Progenitor cell of endocrine pancreas (in vitro differentiated cells): ENCODE results near the gene C11orf21. TPM values are rescaled to one million over a fixed set of nuclear protein-coding genes. Genes with fewer than 3 reads are reported as not detected.

Experiments used
- DNase-seq: peaks from one replicate; pipeline ENCODE4 v3.0.0; 2021; ENCODE audit warnings: low spot score; ENCODE audit not compliant: unreplicated experiment
- H3K27ac Mint-ChIP-seq: 2 replicates; pipeline ENCODE4 v1.8.0; 2021; ENCODE audit warnings: mild to moderate bottlenecking, moderate library complexity, mixed read lengths
- H3K27me3 Mint-ChIP-seq: 2 replicates; pipeline ENCODE4 v1.8.0; 2021; ENCODE audit warnings: mixed read lengths
- H3K36me3 Mint-ChIP-seq: 2 replicates; pipeline ENCODE4 v1.8.0; 2022; ENCODE audit warnings: mixed read lengths; ENCODE audit not compliant: insufficient read depth
- H3K4me1 Mint-ChIP-seq: 2 replicates; pipeline ENCODE4 v1.8.0; 2021; ENCODE audit warnings: low read depth, mixed read lengths
- H3K4me3 Mint-ChIP-seq: 2 replicates; pipeline ENCODE4 v1.8.0; 2021; ENCODE audit warnings: low read depth, mild to moderate bottlenecking, moderate library complexity, mixed read lengths
- H3K9me3 Mint-ChIP-seq: 2 replicates; pipeline ENCODE4 v1.8.0; 2021; ENCODE audit warnings: low read depth, mixed read lengths
- CTCF ChIP-seq: fragments of 200-600 bp; sonication (generic); IDR thresholded peaks from one replicate; pipeline ENCODE4 v1.5.0; 2021; ENCODE audit warnings: antibody characterized with exemption, mild to moderate bottlenecking; ENCODE audit not compliant: unreplicated experiment
- total RNA-seq: library from RNA; stranded (reverse); gene quantifications from 2 replicates; pipeline ENCODE4 v1.2.1, GENCODE V29; 2021

The C11orf21 gene
- total RNA-seq, 1 donor from 2014 or later: 0.69 TPM

DNA sequence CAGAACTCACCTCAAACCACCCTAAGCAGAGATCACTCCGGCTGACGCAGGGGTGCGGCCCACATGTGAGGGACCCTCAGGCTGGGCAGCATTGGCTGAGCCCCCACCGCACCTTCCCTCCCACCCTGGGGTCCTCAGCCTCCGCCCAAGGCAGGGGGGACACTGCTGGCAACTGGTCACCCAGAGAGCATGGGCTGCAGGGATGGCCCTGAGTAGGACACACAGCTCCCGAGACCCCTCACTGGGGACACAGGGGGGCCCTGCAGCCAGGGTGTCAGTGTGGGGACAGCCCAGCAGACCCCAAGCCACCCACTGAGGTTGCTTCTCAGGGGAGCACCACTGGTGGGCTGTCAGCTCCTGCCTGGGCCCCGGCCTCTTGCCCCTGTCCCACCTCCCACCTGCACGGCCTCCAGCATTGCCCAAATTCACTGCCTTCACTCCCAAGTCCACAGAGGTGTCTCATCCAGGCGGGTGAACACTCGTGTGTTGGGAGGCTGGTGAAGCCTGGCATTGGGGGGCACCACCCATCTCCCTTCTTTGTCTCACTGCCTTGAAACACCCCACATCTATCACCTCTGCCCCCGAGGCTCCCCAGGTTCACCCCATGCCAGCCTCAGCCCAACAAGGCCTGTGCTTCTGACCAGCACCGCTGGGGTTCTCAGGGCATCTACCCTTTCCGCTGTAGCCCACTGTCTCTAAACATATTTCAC lies 4.7 kb downstream of the C11orf21 start:
- H3K36me3 Mint-ChIP-seq: no peaks in the 10 kb centered on the region
- no peaks in the 10 kb centered on the region for H3K4me1 Mint-ChIP-seq
- no peak for TF ChIP-seq CTCF
- no peak overlapping the region for H3K4me3 Mint-ChIP-seq
- H3K27me3 Mint-ChIP-seq: peaks cover 45% of the 10 kb centered on the region
- no peaks in the 10 kb centered on the region for H3K9me3 Mint-ChIP-seq
- no peak for DNase-seq
- no peak overlapping the region for H3K27ac Mint-ChIP-seq

GRCh38 chr11:2295971-2296912 lies 5.5 kb downstream of the C11orf21 start:
- Mint-ChIP-seq H3K36me3 (no peaks in the 10 kb centered on the region), H3K27ac (no peak overlapping the region), H3K9me3 (no peaks in the 10 kb centered on the region), H3K27me3 (peaks cover 45% of the 10 kb centered on the region), H3K4me1 (no peaks in the 10 kb centered on the region), H3K4me3 (no peak overlapping the region)
- DNase-seq: no peak
- no peak for TF ChIP-seq CTCF

GRCh38 chr11:2294926-2295290 lies 6.8 kb downstream of the C11orf21 start:
- Mint-ChIP-seq H3K27ac (no peak overlapping the region), H3K9me3 (no peaks in the 10 kb centered on the region), H3K27me3 (peaks cover 50% of the 10 kb centered on the region), H3K4me1 (no peaks in the 10 kb centered on the region), H3K36me3 (no peaks in the 10 kb centered on the region), H3K4me3 (no peak overlapping the region)
- no peak for DNase-seq
- no peak for TF ChIP-seq CTCF

DNA sequence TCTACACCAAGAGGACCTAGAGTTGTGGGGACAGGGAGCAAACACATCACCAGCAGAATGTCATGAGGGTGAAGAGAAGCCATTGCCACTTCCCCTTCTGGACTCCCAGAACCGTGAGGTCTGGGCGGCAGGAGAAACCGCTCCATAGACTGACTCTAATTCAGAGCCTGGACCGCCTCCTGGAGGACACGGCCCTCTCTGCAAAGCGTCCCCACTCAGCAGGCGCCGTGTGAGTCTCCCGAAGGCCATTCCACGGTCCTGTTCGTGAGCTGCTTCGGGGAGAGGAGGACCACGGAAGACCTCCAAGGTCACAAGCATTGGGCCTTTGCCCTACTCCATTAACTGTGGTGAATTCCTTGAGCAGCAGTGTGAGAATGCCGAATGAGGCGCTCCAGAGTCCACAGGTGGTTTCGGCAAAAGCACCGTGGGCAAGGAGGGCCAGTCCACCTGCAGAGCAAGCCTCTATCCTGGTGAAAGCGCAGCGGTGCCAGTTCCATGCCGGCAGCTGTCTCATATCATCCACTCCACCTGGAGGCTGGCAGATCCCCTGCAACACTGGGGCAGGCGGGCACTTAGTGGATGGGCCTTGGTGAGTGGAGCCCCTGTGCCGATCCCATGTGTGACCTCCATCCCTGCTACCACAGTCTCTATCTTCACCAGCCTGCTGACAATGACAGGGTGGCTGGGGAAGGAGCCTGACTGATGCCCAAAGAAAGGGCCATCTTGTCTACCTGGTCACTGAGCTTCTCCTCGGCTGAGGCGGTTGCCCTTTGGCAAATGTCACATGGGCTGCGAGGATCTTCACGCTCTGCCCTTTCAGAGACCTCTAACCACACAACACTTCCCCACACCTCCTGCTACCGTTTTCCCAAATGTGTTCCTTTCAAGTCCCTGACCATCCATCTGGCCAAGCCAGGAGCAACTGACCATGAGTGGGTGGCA lies 7.5 kb downstream of the C11orf21 start:
- peaks cover 5% of the 10 kb centered on the region for H3K4me1 Mint-ChIP-seq
- no peaks in the 10 kb centered on the region for H3K36me3 Mint-ChIP-seq
- peaks cover 56% of the 10 kb centered on the region for H3K27me3 Mint-ChIP-seq
- no peaks in the 10 kb centered on the region for H3K9me3 Mint-ChIP-seq
- no peak for TF ChIP-seq CTCF
- no peak overlapping the region for H3K4me3 Mint-ChIP-seq
- no peak overlapping the region for H3K27ac Mint-ChIP-seq
- DNase-seq: no peak
